Articular chondrocyte of knee joint (primary cell): ENCODE measurements around the gene LBP. TPM values are rescaled to one million over a fixed set of nuclear protein-coding genes. Genes with fewer than 3 reads are reported as not detected.

Source experiments
- small RNA-seq: library from RNA; depleted of rRNA; stranded (forward); fragments of <200 nt; gene quantifications from one replicate; pipeline ENCODE3, GENCODE V24; 2012
- total RNA-seq: library from RNA; depleted of rRNA; stranded (reverse); fragments of >200 nt; gene quantifications from 2 replicates; pipeline ENCODE4 v1.2.3, GENCODE V29; 2012

LBP gene
- total RNA-seq: 0.54 and 2.1 TPM in 2 replicates

GRCh38 chr20:38346247-38346651 lies at the start of gene LBP:
Gene LBP (plus strand): TSS chr20:38346482. CDS start chr20:38346517, 35 bp downstream.

GRCh38 chr20:38303908-38304379 lies 42.3 kb upstream of the LBP start, which contains the start of gene BPI:
Gene BPI (plus strand): TSS chr20:38304156. CDS start chr20:38304224, 68 bp downstream.

Small RNA genes within 50 kb of the gene (small RNA-seq; reads per million reads assigned to genes)
- gene RF00056: not detected
- 594 reads per million, percentile 99 among the genes with 10 or more reads in this experiment for gene SNORA71B

Other genes with a start within 250 kb of the LBP start
- 19.2 and 60.4 TPM in 2 replicates for gene TGM2, start 181.2 kb upstream of the LBP start, total RNA-seq
- 2.0 and 3.7 TPM in 2 replicates for gene KIAA1755, start 85.7 kb upstream of the LBP start, total RNA-seq
- gene BPI, start 42.3 kb upstream of the LBP start, total RNA-seq: not detected in 2 replicates
- gene SNHG17, start 88.8 kb downstream of the LBP start, total RNA-seq: 3.5 and 8.5 TPM in 2 replicates
- gene RALGAPB, start 126.4 kb downstream of the LBP start, total RNA-seq: 41.4 and 42.5 TPM in 2 replicates
- gene ADIG, start 234.7 kb downstream of the LBP start, total RNA-seq: not detected in 2 replicates